ENCODE measurements around the gene FAM186B. TPM values are rescaled to one million over a fixed set of nuclear protein-coding genes. Genes with fewer than 3 reads are reported as not detected.
A peak's percentile ranks its signal among the peaks of the same experiment; 100 is the strongest.

FAM186B gene
- polyA plus RNA-seq, 1 of the 3 experiments (the other 2 are of a cell fraction): 0.16 TPM

GRCh38 chr12:49621651-49622500, 16.4 kb upstream of the FAM186B start:
- TF ChIP-seq TAF1 (IDR thresholded peaks at IDR 0.05; ENCODE audit: borderline replicate concordance, low read depth, low read length) (no peak), ELF1 (IDR thresholded peaks at IDR 0.05) (no peak), RFX5 (IDR thresholded peaks at IDR 0.05; ENCODE audit: low read length) (no peak), YY1 (IDR thresholded peaks at IDR 0.05; ENCODE audit: low read depth) (no peak), RAD21 (IDR thresholded peaks at IDR 0.05; ENCODE audit: low read length) (no peak), SIN3A (IDR thresholded peaks at IDR 0.05; ENCODE audit: borderline replicate concordance, low read depth, low read length) (no peak), NFIC (IDR thresholded peaks at IDR 0.05; ENCODE audit: borderline replicate concordance) (no peak), TEAD4 (IDR thresholded peaks at IDR 0.05; ENCODE audit: borderline replicate concordance, insufficient read depth) (no peak), EZH2phosphoT487 (IDR thresholded peaks at IDR 0.05; ENCODE audit: borderline replicate concordance, low read depth) (no peak), RCOR1 (IDR thresholded peaks at IDR 0.05; ENCODE audit: low read length) (no peak), FOSL2 (IDR thresholded peaks at IDR 0.05; ENCODE audit: borderline replicate concordance, low read depth) (no peak)
- Histone ChIP-seq H4K20me1 (ENCODE audit: insufficient read depth) (no peaks in the 10 kb centered on the region), H3K27ac (ENCODE audit: low read depth in 2 of 2, low read length in 1 of 2) (peak overlapping the region in 1 of 2 experiments; percentile 66; a peak in 2 of 4 replicates), H3K36me3 (replicated peaks in 1 of 2; ENCODE audit: control insufficient read depth in 1 of 2, insufficient read depth in 2 of 2, low read length in 1 of 2) (no peaks in the 10 kb centered on the region), H3F3A (replicated peaks; ENCODE audit: insufficient read depth) (peaks cover 42% of the 10 kb centered on the region), H3K9ac (peak overlapping the region; percentile 57; the same call in 1 of the 2 replicates), H3K79me2 (ENCODE audit: insufficient read depth) (no peaks in the 10 kb centered on the region), H2AFZ (ENCODE audit: low read depth) (peak overlapping the region; percentile 86; the same call in 1 of the 2 replicates), H3K9me3 (no peaks in the 10 kb centered on the region), H3K4me2 (peak overlapping the region; percentile 99), H3K4me1 (ENCODE audit: control insufficient read depth in 1 of 2, insufficient read depth in 2 of 2, low read depth in 1 of 2, low read length in 1 of 2) (peaks cover 14 to 30% of the 10 kb centered on the region in 2 experiments; a peak in 3 of 4 replicates), H3K27me3 (ENCODE audit: insufficient read depth) (no peaks in the 10 kb centered on the region), H3K9me2 (no peaks in the 10 kb centered on the region), H3K4me3 (ENCODE audit: low read depth in 2 of 2, low read length in 1 of 2) (peak overlapping the region; percentile 63 to 67)
- CTCF ChIA-PET: interaction anchor here (0.9 to 13.7 kb wide), 16 partner anchors 10 to 323 kb away, joined by 3 to 102 read pairs (median 4); partner anchors contain the start of gene TMBIM6
- POLR2A ChIA-PET: no interaction called here
- WGBS (ENCODE audit: low lambda C conversion rate): 36% methylated on average over 27 of the region's 33 CpGs
- peak; percentile 47 for DNase-seq

GRCh38 chr12:49619286-49619685, 13.8 kb upstream of the FAM186B start:
- 85% methylated on average over 3 of the region's 3 CpGs for WGBS (ENCODE audit: low lambda C conversion rate)
- no peaks in the 10 kb centered on the region for H3K36me3 ChIP-seq (replicated peaks in 1 of 2; ENCODE audit: control insufficient read depth in 1 of 2, insufficient read depth in 2 of 2, low read length in 1 of 2)
- H3K27ac ChIP-seq (ENCODE audit: low read depth in 2 of 2, low read length in 1 of 2): no peak overlapping the region
- H3K9me3 ChIP-seq: 0 out of 2 replicates have a peak, but pooled peaks cover 11% of the 10 kb centered on the region
- H3K4me1 ChIP-seq (ENCODE audit: control insufficient read depth in 1 of 2, insufficient read depth in 2 of 2, low read depth in 1 of 2, low read length in 1 of 2): peaks cover 13 to 21% of the 10 kb centered on the region in 2 experiments; a peak in 3 of 4 replicates
- H3K9me2 ChIP-seq: no peaks in the 10 kb centered on the region
- H2AFZ ChIP-seq (ENCODE audit: low read depth): no peak overlapping the region
- no peak overlapping the region for H3K9ac ChIP-seq
- TF ChIP-seq PBX3 (IDR thresholded peaks at IDR 0.05): no peak
- TF ChIP-seq USF1 (IDR thresholded peaks at IDR 0.05; ENCODE audit: borderline replicate concordance, low read depth): no peak
- TF ChIP-seq TAF1 (IDR thresholded peaks at IDR 0.05; ENCODE audit: borderline replicate concordance, low read depth, low read length): no peak
- TF ChIP-seq RXRA (IDR thresholded peaks at IDR 0.05; ENCODE audit: borderline replicate concordance, low read depth): no peak
- no peak for TF ChIP-seq GATA2 (CRISPR knock-in tag; IDR thresholded peaks at IDR 0.05)
- no peak for DNase-seq
- no peaks in the 10 kb centered on the region for H4K20me1 ChIP-seq (ENCODE audit: insufficient read depth)
- H3K4me2 ChIP-seq: no peak overlapping the region
- no peaks in the 10 kb centered on the region for H3K79me2 ChIP-seq (ENCODE audit: insufficient read depth)
- H3F3A ChIP-seq (replicated peaks; ENCODE audit: insufficient read depth): peaks cover 26% of the 10 kb centered on the region
- H3K27me3 ChIP-seq (ENCODE audit: insufficient read depth): no peaks in the 10 kb centered on the region
- POLR2A ChIA-PET: no interaction called here
- CTCF ChIA-PET: interaction anchor here (1.4 to 13.7 kb wide), 6 partner anchors 18 to 277 kb away, joined by 4 to 102 read pairs (median 4); no protein-coding TSS in a partner anchor
- no peak overlapping the region for H3K4me3 ChIP-seq (ENCODE audit: low read depth in 2 of 2, low read length in 1 of 2)
